Measurements from ENCODE around the gene SERPINA6.
"Not testable (repeated sequence)": the region's sequence is repeated elsewhere in the genome, so short reads cannot be mapped to it uniquely, and the experiment has no call there.

SERPINA6 gene

GRCh38 chr14:94291159-94291905, 31.8 kb downstream of the SERPINA6 start:
- no peak for DNase-seq

- DNase-seq = no peak
These were observed 32.9 kb downstream of the SERPINA6 start for GRCh38 chr14:94290197-94290596.

- DNase-seq = no peak
These were observed 34.3 kb downstream of the SERPINA6 start for GRCh38 chr14:94288610-94289465.

GRCh38 chr14:94285158-94285557, 38.0 kb downstream of the SERPINA6 start:
- no peak for DNase-seq

- no peak for DNase-seq
These were observed 38.9 kb downstream of the SERPINA6 start for GRCh38 chr14:94284221-94284620.

- no peak for DNase-seq
These were observed 40.0 kb downstream of the SERPINA6 start for GRCh38 chr14:94282991-94283723.

- no peak for DNase-seq
These were observed 44.4 kb downstream of the SERPINA6 start for GRCh38 chr14:94278731-94279130.

- not testable (repeated sequence) for DNase-seq
These were observed 46.1 kb downstream of the SERPINA6 start for GRCh38 chr14:94276898-94277561.

GRCh38 chr14:94269156-94269555, 54.0 kb downstream of the SERPINA6 start:
- DNase-seq = no peak

GRCh38 chr14:94268582-94268981, 54.6 kb downstream of the SERPINA6 start:
- not testable (repeated sequence) for DNase-seq

- no peak for DNase-seq
These were observed 55.8 kb downstream of the SERPINA6 start for GRCh38 chr14:94267352-94267751.

GRCh38 chr14:94264195-94264594, 58.9 kb downstream of the SERPINA6 start:
- DNase-seq = not testable (repeated sequence)

Measured in NCI-H2081 (cell line).